HL-60/S4 (cell line): Measurements from ENCODE around the gene MTFP1.

Experiments
- in situ Hi-C: fragments of 300-500 bp; cut with MboI; formaldehyde crosslinking; loops from 2 replicates; pipeline ENCODE4 v1.14.3; 2022; ENCODE audit warnings: low sequenced_read_pairs

MTFP1 gene

DNA sequence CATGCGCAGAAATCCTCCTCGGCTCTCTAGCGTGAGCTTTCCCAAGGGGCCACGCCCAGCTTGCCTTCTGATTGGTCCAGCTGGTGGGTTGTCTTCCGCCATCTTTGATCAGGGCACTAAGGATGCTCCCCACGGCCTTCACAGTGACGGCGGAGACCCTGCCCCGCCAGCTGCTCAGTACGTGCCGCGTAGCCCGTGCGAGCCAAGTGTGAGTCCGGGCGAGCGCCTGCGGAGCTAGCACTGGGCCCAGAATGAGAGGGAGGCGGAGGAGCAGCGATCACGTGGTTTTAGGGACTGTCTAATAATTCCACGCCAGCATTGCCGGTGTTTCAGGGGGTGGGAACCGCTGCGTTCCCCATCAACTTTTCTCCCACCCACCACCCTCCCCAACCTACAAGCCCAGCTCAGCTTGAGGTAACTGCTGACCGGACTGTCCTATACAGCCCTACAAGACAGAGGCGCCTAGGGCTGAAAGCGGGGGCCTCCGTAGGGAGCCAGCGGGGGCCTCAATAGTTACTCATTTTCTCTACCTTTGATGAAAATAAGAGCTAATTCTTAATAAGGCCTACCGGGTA is 1.5 kb upstream of the MTFP1 start:
- in situ Hi-C loops = no loop called here

DNA sequence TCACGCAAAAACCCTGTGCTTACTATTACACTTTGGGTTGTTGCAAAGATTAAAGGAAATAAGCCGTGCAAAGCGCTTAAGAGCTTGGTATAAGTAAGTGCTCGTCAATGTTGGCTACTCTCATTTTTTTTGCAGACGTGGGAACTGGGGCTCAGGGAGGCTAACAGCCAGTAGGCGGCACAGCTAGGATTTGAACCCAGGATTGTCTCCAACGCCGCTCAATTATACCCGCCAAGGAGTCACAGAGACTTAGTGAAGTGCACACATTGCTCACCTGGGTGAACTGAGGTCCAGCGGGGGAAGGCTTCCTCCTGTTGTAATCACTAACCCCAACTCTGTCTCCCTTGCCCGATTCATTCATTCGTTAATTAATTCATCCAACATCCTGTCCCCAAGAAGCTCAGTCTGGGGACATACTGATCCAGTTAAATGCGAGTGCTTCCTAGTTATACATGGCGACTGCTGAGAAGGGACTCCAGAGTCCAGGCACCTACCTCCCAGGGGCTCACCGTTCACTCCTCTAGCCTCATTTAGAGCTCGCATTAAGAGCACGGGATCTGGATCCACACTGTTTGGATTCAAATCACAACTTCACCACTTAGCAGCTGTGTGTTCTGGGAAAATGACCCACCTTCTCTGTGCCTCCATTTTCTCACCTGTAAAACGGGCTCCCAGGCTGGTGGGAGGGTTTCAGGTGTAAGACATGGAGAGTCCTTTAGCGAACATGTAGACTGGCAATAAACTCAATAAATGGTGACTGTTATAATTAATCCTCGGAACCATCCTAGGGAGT is 838 bp upstream of the MTFP1 start:
- in situ Hi-C loops = no loop called here

DNA sequence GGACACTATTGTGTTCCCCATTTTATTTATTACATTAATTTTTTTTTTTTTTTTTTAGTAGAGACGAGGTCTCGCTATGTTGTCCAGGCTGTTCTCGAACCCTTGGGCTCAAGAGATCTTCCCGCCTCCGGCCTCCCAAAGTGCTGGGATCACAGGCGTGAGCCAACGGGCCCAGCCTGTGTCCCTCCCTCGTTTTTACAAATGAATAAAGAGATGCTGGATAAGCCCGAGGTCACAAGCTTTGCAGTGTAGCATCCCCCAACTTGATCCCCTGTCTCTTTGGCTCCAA is 297 bp upstream of the MTFP1 start:
- in situ Hi-C loops = no loop called here

DNA sequence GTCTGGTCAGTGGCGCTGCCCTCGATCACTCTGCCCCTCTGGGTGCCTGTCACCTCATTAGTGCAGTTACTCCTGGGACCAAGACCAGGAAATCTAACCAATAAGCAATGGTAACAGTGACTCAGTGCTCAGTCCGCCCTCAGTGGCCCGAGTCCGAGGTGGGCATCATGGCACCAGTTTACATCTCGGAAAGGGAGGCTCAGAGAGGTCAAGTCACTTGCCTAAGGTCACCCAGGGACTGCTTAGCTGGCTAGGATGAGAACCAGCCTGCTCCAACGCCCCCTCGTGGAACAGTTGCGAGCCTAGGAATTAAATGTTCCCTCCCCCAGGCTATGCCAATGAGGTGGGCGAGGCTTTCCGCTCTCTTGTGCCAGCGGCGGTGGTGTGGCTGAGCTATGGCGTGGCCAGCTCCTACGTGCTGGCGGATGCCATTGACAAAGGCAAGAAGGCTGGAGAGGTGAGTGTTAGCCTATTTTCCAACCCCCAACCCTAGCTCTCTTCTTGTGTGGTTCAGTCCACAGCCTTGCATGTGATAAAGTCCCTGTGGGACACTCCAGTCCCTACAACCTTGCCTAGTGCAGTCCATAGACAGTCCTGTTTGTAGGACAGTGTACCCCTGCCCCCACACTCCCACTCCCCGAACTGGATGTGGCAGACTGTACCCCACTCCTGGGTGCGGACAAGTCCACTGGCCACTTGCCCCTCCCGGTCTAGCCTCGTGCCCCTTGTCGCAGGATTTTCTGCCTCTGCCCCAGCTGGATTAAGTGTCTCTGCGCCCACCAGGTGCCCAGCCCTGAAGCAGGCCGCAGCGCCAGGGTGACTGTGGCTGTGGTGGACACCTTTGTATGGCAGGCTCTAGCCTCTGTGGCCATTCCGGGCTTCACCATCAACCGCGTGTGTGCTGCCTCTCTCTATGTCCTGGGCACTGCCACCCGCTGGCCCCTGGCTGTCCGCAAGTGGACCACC is 1.1 kb downstream of the MTFP1 start:
- in situ Hi-C loops = no loop called here

DNA sequence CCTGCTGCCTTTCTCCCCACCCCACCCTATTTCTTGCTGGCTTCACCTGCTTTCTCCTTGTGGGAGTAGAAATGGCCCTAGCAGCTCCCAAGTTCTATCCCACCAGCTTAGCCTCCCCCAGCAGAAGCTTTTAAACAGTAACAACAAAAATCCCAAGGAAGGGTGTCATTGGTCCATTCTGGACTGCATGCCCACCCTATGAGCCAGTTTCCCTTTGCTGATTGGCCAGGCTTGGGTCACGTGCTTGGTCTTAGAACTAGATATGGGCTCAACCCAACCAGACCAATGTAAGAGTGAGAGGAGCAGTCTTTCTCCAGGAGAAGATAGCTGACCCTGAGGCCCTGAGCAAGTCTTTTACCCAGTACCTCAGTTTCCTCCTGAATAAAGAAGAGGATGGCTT is 2.3 kb downstream of the MTFP1 start:
- in situ Hi-C loops = no loop called here

DNA sequence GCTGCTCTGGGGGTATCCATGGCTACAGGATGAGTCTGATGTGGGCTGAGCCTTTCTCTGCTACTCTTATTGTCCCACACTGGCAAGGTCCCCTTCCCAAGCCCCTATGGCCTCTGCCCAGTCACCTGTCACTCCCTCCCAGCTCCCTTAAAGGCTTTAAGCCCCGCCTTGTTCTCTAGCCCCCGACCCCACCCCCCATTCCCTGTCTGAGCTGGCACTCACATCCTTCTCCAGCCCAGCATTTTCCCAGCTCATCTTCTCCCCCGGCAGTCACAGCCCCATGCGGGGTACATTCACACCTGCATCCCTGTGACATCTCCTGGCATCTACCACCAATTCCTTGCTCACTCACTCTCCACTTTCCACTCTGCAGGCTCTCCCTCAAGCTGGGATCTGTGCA is 4.3 kb downstream of the MTFP1 start:
- in situ Hi-C loops = no loop called here

DNA sequence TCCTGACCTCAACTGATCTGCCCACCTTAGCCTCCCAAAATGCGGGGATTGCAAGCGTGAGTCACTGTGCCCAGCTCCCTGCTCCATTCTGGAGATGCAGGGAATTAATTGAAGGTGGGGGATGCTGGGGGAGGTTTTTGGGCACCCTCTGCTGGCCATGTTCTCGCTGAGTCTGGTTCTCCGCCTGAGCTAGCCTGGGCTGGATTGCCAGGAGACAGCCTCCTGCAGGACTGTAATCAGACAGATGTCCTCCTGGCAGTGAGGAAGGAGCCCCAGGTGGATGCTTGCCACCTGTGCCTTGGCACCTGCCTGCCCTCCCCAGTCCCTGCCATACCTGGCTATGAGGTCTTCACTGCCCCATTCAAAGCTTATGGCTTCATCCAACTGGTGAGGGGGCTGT is 5.4 kb downstream of the MTFP1 start:
- in situ Hi-C loops = no loop called here

DNA sequence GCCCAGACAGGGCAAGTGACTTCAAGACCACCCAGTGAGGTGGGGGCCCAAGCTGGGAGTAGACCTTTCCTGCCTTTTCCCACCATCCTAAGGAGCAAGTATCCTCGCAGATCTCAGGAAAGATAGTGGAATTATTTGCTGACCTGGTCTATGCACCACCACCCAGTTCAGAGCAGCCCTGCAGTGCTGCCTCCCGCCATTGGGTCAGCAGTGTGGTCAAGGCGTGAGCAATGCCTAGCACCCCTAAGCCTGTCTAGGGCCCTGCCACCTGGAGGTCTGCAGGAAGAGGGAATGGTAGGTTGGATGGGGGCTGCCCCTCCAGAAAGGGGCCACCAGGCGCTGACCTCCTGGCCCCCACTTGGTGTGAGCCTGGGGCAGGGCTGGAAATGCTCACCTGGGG is 6.5 kb downstream of the MTFP1 start:
- in situ Hi-C loops = no loop called here

DNA sequence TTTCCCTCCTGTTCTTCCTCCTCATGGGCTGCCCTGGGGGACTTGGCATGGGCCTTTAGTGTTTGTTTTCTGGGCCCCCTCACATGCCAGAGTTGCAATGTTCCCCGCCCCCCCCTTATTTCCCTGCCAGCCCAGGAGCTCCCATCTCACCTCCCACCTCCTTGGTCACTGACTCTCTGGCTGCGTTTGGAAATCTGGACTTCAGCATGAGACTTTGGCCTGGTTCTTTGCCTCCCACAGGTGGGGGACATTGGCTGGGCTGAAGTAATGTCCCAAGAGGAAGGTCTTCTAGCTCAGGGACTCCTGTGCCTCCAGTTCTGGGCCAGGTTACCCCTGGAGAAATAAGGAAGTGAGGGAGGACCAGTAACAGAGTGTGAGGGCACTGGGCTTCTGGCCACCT is 7.0 kb downstream of the MTFP1 start:
- in situ Hi-C loops = no loop called here

DNA sequence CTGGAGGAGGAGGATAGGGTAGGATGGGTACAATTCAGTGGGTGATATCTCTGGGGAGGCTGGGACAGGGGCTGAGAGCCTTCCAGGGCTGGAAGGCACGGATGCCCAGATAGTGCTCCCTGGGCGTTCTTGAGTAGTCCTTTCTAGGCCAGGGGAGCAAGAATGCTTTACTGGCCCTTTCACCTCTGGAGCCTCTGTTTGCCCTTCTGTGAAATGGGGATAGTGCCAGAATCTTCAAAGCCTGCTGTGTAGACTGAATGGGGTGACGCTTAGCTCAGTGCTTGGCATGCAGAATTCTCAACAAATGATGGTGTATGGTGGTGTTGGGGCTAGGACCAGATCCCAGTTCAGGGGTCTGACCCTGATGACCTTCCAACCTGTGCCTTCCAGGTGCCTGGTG is 7.7 kb downstream of the MTFP1 start:
- in situ Hi-C loops = no loop called here

DNA sequence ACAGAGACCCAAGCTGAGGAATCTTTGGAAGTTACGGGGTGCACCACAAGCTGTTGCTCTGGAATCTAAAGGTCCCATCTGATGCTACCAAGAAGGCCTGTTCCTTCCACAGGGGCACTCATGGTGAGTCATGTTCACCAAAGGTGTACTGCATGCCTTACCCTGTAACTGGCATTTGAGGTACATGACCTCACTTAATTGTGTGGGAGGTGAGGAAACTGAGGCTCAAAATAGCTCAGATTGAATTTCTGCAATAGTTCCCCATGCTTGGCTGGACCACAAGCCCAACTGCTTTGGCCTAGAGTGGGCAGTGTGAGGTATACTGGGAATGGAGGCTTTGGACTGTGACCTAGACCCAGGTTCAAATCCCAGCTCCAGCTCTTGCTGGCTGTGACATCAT is 8.2 kb downstream of the MTFP1 start:
- in situ Hi-C loops = no loop called here

DNA sequence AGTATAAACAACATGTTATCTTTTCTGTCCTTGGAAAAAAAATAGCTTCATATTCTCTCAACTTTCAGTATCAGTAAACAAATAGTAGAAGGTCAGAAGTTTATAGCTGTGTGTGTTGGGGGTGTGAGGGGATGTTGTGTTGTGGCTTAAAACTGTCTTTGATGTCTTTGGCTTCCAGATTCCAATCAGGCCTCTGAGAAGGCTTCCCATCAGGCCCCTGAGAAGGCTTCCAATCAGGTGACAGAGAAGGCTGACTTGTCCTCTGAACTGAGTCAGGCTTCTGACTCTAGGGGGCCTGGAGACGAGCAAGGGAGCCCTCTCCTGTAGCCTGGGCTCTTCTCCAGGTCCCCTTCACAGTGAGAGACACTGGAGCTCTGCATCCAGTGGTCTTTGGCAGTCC is 9.3 kb downstream of the MTFP1 start:
- in situ Hi-C loops = no loop called here

DNA sequence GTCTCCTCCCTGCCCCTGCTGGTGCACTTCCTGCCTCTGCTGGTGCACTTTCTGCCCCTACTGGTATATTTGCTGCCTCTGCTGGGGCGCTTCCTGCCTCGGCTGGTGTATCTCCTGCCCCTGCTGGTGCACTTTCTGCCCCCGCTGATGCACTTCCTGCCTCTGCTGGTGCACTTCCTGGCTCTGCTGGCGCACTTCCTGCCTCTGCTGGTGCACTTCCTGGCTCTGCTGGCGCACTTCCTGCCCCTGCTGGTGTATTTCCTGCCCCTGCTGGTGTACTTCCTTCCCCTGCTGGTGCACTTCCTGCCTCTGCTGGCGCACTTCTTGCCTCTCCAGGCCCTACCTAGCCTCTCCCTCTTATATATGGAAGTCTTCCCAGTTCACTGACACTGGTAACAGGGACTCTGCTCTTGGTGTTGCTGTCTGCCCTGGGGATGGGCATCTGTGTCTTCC is 10.1 kb downstream of the MTFP1 start:
- in situ Hi-C loops = no loop called here

DNA sequence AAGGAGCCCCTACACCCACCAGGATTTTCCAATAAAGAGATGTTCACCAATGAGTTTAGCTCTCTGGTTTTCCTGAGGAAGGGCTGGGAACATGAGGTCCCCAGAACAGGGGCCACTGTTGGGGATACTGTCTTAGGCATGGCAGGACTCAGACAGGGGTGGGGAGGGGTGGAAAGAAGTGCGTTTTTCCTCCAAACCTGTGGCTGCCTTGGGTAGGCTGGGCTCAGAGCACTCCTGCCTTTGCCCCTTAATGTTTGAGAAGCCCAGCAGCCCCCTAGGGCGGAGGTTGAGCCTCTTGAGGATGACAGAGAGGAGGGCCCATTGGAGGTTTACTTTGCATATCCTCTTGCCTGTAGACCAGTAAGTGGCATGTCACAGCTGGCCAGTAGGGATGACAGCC is 10.6 kb downstream of the MTFP1 start:
- in situ Hi-C loops = no loop called here

DNA sequence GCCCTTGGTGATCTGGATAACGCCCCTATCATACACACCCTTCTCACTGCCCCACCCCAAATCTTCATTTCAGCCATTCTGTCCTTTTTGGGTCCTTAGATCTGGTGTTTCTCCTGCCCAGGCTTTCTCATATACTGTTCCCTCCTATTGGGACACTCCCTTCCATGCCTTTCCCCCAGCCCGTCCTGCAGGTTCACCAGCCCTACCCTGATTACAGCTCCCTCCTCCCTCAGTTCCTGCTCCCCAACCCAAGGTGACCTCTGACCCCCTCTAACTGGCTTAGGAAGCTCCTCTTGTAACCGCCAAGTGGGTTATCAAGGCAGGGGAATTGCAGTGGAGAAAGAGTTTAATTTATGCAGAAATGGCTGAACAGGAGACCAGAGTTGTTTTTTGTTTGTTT is 13.0 kb downstream of the MTFP1 start:
- in situ Hi-C loops = no loop called here

DNA sequence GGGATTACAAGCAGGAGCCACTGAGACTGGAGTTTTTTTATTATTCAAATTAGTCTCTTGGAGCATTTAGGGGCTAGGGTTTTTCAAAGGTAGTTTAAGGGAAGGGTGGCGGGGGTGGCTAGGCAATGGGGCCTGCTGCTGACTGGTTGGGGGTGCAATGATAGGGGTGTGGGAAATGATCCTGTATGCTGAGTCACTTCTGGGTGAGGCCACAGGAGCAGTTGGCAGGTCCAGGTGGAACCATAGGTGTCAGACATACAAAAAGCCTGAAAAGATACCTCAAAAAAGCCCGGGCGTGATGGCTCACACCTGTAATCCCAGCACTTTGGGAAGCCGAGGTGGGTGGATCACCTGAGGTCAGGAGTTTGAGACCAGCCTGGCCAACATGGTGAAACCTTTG is 13.7 kb downstream of the MTFP1 start:
- in situ Hi-C loops = no loop called here

DNA sequence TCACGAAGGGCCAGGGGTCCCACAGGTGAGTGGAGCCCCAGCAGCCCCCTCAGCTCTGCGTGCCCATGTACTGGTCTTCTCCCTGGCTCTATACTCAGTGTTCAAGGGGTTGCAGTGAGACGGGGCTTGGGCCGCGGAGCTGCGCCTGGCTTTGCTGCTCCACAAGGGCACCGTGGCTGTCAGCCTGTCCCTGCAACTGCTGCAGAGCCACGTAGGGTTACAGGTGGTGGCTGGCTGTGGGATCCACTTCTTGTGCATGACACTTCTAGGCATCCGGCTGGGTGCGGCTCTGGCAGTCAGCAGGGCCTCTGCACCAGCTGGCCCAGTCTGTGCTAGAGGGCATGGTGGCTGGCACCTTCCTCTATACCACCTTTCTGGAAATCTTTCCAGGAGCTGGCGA is 14.3 kb downstream of the MTFP1 start:
- in situ Hi-C loops = no loop called here

DNA sequence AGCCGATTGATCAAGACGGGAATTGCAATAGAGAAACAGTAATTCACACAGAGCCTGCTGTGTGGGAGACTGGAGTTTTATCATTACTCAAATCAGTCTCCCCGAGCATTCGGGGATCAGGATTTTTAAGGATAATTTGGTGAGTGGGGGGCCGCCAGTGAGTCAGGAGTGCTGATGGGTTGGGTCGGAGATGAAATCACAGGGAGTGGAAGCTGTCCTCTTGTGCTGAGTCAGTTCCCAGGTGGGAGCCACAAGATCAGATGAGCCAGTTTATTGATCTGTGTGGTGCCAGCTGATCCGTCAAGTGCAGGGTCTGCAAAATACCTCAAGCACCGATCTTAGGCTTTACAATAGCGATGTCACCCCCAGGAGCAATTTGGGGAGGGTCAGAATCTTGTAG is 15.5 kb downstream of the MTFP1 start:
- in situ Hi-C loops = no loop called here

DNA sequence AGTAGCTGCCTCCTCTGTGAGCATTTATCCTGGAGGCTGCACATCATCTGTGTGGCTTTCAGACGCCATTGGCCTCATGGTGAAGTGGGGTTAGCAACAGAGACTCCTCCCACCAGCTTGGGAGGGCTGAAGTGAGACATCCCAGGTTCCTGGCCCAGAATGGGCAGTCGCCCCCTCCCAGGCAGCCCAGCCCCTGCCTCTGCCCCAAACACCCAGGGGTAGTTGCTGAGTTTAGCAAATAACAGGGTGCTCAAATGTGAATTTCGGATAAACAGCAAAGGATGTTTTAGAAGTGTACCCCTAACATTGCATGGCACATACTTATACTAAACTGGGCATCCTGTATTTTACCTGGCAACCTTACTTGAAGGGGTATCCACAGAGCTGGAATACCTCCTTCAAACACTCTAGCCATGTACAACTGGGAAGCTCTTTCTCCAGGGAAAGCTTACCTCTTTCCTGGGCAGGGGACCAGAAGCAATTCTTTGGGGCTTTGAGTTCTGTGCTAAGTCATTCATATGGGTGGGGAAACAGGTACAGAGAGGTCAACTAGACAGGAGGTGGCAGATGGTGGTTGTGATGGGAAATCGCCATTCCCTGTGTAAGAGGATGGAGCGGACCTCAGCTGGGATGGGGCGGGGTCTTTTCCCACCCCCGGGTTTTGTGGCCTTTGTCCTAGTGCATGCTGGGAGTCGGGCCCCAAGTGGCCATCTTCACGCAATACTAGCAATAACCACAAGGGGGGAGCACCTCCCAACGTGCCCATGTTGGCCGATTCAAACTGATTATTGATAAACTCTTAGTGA is 19.3 kb downstream of the MTFP1 start:
- in situ Hi-C loops = no loop called here

DNA sequence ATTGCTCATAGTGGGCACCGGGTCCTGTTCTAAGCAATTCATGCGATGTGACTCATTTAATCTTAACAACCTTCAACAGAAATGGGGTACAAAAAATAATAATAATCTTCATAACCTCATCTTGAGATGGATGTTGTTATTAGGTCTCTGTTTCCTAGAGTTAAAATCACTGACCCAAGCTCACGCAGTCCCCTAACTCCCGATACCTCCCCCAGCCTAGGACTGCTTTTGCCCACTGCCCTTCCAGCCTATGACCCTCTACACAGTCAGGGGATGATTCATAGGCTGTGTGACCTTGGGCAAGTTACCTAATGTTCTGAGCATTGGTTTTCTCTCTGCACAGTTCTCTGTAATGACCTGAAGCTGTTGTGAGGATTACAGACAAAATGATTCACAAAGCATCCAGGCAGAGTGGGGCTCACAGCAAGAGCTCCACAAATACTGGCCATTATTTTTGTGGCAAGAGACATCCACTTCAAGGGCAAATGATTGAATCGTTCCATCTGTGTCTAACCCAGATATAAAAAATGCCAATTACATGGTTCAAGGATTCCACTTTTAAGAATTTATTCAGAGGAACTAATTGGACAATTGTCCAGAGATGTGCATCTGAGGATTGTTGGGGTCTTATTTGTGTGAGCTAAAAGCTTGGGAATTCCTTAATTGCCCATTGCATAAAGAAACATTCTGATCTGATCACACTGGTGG is 20.0 kb downstream of the MTFP1 start:
- in situ Hi-C loops = no loop called here

DNA sequence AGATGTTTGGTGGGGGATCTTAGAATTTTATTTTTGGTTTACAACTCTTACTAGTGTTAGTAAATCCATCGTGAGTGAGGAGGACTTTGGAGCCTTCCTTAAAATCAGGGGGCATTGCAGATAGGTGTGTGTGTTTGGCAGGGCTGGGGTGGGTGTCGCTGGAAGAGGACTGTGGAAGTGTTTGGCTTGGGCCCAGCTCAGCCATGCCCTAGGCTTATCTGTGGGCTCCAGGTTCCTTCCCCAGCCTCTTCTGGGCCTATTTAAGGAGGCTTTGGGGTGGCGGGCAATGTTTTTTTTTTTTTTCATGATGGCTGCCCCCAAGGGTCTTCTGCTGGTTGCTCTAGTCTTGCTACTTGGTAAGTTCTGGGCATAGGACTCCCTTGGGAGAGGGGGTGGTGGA is 22.1 kb downstream of the MTFP1 start:
- in situ Hi-C loops = no loop called here
